Activated CD8-positive, alpha-beta memory T cell treated with anti-CD3 and anti-CD28 coated beads for 48 hours (primary cell): ENCODE results near the gene FNDC3B.

Experiments
- DNase-seq, 3 experiments: peaks; one replicate each; pipeline ENCODE4 v3.0.0-alpha.2; 2020; ENCODE audit warnings: low read depth in 2 of 3, low spot score in 2 of 3

FNDC3B gene

DNA sequence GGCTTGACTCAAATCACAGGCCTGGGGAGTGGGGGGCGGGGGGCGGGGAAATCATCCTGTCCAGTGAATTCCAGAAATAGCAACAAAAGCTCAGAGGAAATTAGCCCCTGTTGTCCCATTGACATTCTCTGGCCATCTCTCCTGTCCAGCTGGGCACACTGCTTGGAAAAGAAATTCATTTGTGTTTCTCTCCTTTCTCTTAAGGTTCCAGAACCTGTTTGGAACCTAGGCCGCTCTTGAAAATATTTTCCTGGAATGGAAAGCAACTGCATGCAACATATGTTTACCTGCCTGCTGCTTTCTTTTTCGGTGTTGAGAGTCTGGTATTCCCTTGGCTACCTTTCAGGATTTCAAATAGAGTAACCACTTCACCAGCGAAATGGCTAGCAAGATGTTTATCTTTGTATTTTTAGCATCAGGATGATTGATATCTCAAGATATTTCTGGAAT is 239.8 kb downstream of the FNDC3B start:
- no peak for DNase-seq

- no peak for DNase-seq
Observed at GRCh38 chr3:172279974-172280373, 240.6 kb downstream of the FNDC3B start.

DNA sequence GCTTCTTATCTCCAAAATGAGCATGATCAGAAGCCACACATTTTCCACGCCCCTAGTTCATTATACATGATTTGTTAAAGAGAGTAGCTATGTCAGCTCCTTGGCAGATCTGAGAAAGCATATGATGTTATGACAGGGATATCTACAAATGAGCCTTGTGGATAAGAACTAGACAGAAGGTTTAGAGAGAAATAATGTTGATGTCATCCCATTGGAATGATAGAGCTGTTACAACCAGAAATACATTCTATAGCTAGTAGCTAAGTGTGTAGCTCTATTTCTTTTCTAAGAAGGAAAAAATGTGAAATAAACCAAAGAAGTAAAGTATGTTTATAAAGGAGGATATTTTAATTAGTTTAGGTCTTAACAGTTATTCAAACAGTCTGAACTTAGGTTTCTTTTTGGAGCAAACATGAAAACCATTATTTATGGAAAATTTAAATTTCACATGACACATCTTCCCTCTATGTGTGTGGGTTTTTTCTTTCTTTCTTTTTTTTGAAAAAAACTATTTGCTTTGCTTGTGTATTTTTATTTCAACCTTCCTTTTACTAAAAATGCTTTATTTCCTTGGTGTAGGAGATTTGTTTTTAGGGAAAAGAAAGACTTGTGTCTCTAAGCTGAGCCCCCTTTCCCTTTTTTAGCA is 241.2 kb downstream of the FNDC3B start:
- no peak for DNase-seq

GRCh38 chr3:172281884-172282283 is 242.5 kb downstream of the FNDC3B start:
- DNase-seq, result no peak

- no peak for DNase-seq
Observed at GRCh38 chr3:172282850-172283249, 243.5 kb downstream of the FNDC3B start.

DNA sequence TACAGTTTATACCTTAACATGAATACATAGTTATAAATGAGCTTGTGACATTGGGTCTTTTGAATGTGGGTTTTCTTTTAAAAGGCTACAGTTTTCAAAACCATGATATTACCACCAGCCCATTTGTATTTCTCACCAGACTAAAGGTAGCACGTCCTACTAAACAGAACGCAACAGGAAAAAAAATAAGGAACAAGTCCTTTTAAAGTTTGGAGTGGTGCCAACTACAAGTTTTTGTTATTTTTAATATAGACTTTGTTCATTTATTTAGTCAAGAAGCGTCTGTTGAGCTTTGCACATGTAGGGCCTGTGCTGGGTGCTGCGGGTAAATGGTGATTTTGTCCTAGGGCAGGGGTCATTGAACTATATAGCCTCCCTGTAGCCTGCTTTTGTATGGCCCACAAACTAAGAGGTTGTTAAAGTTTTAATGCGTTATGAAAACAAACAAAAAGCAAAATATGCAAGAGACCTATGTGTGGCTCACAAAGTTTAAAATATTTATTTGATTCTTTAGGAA is 244.5 kb downstream of the FNDC3B start:
- DNase-seq, result no peak

DNA sequence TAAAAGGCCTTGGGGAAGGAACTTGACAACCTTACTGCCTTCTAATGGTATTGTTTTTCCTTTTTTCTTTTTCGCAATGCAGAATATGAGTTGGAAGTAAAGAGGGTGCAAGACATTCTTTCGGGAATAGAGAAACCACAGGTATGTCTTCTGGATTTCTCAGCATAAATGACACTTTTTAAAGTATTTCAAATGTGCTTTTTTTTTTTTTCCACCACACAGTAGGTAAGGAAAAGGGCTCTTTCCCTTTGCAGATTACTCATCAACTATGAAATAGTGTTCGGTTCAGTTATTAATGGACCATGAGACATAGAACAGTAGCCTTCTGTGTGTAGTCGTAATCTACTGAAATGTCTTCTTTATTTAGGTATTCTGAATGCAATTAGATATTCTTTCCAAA is 246.5 kb downstream of the FNDC3B start:
- no peak for DNase-seq

DNA sequence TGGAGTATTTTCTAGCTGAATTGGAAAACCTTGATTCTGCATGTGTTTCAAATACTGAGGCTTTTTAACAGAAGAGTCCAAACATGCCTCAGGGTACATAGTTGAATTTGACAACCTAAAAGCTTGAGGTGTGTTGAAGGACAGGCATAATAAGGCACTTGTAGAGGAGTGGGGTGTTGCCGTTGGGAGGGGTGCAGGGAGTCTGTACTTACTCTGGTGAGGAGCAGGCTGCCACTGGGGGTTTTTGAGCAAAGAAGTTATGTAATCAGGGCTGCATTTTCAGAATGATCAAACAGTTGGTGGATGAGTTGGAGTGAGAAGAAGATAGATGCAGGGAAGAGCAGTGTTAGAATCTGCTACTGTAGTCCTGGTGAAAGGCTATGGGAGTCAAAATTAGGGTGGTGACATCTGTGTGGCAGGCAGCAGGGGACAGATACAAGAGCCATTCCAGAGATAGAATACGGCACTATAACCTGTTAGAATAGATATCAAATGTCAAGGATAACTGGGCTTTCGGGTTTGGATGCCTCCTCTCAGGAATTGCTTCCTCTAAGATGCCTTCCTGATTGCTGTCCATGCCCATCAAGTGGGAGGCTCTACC is 247.3 kb downstream of the FNDC3B start:
- DNase-seq, result no peak

DNA sequence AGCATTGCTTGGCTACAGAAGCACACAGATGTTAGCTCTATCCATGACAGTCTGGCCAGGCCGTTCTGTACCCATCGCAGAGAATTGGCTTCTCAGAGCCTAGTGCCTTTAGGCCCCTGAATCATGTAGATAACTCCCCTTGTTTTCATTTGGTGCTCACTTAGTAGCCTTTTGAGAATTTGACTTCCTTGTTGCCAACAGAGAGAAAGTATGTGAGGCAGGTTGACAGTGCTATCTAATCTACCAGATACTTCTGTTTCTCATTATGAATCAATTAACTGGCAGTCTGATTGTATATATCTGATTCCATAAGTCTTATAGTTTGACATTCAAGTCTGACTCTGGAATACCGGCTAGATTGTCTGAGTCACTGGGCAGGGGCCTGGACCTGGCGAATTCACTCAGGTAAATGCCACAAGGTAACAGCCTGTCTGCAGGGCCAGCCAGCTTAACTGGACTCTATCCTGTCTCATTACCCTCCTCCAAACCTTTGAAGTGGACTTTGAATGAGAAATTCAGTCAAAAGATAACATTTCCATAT is 248.6 kb downstream of the FNDC3B start:
- no peak for DNase-seq

- DNase-seq, result no peak
Observed at GRCh38 chr3:172288651-172289050, 249.3 kb downstream of the FNDC3B start.

GRCh38 chr3:172289583-172289982 is 250.2 kb downstream of the FNDC3B start:
- no peak for DNase-seq

DNA sequence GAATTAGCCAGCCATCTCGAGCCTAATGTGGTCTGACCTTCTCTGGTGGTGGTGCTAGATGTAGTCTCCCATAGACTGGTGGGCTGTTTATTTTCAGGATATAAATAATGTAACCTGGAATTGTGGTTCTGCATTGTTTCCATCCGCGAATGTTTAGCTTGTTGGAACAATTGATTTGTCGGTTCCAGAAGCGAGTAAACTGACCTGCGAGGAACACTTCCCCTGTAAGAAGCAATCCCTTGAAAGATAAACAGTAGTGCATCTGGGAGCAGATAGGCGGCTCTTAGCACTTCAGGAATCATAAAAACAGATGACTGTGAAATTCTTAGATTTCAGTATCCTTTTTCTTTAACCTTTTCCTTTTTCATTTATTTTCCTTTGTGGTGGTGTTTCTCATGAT is 251.1 kb downstream of the FNDC3B start:
- no peak for DNase-seq

- no peak for DNase-seq
Observed at GRCh38 chr3:172291650-172292049, 252.3 kb downstream of the FNDC3B start.

DNA sequence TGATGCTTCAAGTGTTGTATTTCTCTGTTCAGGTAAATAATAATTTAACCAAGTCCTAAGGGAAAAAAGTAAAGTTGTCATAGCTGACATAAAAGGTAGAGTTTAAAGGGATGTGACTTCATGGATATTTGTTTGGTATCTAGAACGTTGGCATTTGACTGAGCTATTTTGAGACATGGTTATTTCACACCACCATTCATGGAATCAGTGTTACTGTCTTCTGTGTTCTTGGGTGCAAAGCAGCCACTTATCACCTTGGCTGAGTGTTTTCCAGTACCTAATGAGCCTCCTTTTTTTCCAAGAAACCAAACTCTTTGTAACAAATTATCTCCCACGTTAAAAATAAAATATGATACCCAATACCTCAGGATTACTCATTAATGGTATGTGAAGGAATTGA is 253.0 kb downstream of the FNDC3B start:
- no peak for DNase-seq

- DNase-seq, result no peak
Observed at GRCh38 chr3:172293093-172293492, 253.7 kb downstream of the FNDC3B start.

DNA sequence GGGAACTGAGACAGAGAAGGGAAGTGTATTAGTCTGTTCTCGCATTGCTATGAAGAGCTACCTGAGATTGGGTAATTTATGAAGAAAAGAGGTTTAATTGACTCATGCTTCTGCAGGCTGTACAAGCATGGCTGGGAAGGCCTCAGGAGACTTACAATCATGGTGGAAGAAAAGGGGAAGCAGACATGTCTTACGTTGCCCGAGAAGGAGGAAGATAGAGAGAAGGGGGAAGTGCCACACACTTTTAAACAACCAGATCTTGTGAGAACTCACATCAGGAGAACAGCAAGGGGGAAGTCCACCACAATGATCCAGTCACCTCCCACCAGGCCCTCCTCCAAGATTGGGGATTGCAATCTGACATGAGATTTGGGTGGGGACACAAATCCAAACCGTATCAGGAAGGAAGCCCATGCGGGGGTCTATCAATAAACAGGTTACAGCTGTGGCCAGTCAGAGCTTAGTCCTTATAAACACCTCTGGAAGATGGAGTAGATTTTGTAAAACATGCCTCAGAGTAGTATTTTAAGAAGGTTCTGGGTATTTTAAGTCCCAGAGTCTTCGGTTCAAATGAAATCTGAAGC is 254.9 kb downstream of the FNDC3B start:
- DNase-seq, result no peak

DNA sequence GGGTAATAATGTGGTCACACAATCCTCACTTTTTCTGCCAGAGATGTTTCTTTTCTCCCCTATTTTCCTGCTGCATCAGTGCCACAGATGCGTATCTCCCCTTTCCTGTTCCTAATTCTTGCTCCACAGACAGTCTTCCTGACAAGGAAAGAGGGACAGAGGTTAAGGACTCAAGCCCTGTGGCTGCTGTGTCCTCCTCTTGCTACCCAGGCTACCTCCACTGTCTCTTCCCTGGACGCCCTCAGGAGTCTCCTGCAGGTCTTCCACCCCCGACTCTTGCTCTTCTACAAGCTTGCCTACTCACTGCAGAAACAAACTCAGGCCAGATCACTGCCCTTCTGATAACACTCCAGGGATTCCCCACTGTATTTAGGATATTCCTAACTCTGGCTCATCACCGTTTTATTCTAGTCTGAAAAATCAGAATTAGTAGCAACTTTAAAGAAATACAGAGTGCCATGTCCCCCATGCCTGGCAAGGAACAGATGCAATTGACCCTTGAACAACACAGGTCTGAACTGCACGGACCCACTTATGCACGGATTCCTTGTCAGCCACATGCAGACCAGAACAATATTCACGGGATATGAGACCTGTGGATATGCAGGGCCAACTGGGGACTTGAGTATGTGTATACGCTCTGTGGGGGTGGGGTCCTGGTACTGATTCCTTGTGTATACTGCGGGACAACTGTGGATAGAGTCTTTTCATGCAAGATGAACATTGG is 257.0 kb downstream of the FNDC3B start:
- no peak for DNase-seq

- no peak for DNase-seq
Observed at GRCh38 chr3:172296975-172297332, 257.6 kb downstream of the FNDC3B start.

DNA sequence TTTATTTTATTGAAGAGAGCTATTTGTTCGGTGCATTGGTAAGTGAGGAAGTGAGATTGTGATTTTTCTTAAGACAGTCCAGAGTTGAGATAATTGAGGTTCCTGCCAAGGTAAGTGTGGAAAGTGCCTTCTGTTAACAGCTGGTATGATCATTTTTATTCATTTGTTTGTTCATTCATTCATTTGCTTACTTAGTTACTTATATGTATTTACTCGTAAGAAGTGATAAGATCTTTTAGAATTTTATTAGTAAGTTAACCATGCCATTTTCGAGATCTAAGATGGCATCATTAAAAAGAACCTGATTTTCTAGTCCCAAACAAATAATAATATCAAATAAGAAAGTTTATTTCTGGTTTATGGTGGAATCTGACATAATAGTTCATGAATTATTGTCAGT is 258.9 kb downstream of the FNDC3B start:
- DNase-seq, result no peak

DNA sequence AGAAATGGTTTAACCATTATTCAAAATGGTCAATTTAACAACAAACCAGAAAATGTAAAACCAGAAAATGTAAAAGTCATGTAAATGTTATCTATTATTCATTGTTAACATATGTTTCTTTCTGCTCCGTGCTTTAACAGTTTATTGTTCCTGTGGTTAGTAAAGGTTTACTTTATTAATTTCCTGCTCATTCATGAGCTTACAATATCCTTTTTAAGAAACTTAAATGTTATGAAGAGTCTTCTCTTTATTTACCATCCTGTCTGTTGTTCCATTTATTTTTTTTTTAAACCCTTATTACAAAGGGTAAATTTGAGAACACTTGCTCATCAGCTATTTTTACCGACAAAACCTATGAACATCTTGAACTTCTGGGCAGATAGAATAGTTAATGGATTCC is 260.8 kb downstream of the FNDC3B start:
- DNase-seq, result no peak

- DNase-seq, result no peak
Observed at GRCh38 chr3:172300862-172301261, 261.5 kb downstream of the FNDC3B start.

DNA sequence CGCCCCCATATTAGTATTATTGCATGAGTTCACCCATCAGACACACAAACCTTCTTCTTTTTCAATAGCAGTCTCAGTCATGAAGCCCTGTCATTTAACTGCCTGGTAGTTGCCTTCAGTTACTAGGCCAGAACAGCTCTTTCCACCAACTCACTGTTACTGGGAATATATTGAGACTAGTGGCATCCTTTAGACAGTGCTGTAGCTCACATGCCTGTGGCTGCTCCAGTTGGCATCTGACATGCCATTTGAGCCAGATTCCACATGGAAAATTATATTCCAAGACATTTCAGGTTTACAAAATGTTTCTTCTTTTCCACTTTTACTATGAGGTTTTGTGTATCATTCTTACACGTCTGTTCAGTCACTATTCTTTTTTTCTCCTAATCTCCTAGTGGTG is 262.8 kb downstream of the FNDC3B start:
- no peak for DNase-seq
